ENCODE data around the gene DCT.

DNA sequence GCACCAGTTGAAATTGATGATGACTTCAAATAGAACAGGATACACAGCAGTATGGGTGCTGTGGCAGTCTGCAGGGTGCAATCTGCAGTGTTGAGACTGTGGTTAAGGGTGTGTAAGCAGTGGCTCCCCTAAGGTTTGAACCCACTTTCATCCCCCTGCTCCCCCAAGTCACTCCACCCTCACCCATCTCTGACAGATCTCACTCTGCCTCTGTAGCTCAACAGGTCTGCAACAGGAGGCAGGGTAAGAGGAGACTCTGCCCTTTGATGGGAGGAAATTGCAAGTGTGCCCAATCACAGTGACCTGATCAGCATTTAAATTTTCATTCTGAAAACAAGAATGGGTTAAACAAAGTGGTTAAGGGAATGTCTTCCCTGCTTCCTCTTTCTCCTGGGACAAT, 92.4 kb downstream of the DCT start:
- TF ChIP-seq POLR2A (IDR thresholded peaks at IDR 0.05; ENCODE audit: extremely low read depth, insufficient read length) = no peak
- TF ChIP-seq, protein P1, sequence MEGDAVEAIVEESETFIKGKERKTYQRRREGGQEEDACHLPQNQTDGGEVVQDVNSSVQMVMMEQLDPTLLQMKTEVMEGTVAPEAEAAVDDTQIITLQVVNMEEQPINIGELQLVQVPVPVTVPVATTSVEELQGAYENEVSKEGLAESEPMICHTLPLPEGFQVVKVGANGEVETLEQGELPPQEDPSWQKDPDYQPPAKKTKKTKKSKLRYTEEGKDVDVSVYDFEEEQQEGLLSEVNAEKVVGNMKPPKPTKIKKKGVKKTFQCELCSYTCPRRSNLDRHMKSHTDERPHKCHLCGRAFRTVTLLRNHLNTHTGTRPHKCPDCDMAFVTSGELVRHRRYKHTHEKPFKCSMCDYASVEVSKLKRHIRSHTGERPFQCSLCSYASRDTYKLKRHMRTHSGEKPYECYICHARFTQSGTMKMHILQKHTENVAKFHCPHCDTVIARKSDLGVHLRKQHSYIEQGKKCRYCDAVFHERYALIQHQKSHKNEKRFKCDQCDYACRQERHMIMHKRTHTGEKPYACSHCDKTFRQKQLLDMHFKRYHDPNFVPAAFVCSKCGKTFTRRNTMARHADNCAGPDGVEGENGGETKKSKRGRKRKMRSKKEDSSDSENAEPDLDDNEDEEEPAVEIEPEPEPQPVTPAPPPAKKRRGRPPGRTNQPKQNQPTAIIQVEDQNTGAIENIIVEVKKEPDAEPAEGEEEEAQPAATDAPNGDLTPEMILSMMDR (IDR thresholded peaks at IDR 0.05; ENCODE audit: low read depth, low read length) = no peak
- TF ChIP-seq MYC (IDR thresholded peaks at IDR 0.05; ENCODE audit: low read depth, low read length) = no peak
- TF ChIP-seq, protein P2, sequence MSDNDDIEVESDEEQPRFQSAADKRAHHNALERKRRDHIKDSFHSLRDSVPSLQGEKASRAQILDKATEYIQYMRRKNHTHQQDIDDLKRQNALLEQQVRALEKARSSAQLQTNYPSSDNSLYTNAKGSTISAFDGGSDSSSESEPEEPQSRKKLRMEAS (IDR thresholded peaks at IDR 0.05; ENCODE audit: low read depth, low read length) = no peak

Measured in NB4 (cell line).